ENCODE data around the gene C1orf94.

Gene C1orf94

DNA sequence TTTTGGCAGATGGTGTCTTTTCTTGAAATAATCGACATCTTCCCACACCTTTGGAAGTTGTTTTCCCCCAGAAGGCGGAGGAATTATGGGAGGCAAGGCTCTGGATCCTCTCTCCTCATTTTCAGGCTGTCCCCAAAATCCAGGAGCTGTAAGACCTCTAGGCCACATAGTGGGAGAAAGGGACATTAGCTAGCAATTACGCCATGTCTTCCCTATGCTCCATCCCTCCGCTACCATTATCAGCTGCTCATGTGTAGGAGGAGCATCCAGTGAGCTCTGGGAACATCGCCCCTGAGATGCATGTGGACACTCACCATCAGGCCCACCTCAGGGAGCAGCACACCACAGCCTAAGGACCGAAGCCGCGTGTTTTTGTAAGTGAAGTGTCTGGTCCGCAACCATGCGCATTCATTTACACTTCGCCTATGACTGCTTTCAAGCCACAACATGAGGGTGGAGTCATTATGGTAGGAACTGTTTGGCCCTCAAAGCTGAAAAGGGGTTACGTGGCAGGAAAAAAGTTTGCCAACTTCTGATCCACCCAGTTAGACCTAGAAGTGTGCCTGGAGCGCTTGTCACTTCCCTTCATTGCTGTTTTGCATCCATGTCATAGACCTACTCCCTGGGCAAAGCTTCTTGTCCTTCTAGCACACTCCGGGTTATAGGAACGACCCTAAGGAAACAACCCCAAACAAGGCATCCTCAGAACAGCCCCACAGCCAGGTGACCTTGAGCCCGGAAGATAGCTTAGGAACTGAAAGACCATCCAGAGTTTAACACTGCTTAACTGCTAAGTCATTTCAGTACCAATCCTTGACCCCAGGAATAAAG lies 85.5 kb downstream of the C1orf94 start:
- no peak overlapping the region for H3K4me3 ChIP-seq (ENCODE audit: low read length)
- DNase-seq (ENCODE audit: low read depth) = no peak
- TF ChIP-seq, protein P1, sequence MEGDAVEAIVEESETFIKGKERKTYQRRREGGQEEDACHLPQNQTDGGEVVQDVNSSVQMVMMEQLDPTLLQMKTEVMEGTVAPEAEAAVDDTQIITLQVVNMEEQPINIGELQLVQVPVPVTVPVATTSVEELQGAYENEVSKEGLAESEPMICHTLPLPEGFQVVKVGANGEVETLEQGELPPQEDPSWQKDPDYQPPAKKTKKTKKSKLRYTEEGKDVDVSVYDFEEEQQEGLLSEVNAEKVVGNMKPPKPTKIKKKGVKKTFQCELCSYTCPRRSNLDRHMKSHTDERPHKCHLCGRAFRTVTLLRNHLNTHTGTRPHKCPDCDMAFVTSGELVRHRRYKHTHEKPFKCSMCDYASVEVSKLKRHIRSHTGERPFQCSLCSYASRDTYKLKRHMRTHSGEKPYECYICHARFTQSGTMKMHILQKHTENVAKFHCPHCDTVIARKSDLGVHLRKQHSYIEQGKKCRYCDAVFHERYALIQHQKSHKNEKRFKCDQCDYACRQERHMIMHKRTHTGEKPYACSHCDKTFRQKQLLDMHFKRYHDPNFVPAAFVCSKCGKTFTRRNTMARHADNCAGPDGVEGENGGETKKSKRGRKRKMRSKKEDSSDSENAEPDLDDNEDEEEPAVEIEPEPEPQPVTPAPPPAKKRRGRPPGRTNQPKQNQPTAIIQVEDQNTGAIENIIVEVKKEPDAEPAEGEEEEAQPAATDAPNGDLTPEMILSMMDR (conservative IDR thresholded peaks at IDR 0.05; ENCODE audit: low read length) = no peak

GRCh38 chr1:34262921-34263320 lies 86.2 kb downstream of the C1orf94 start:
- no peak overlapping the region for H3K4me3 ChIP-seq (ENCODE audit: low read length)
- DNase-seq (ENCODE audit: low read depth) = no peak
- TF ChIP-seq, protein P1 (conservative IDR thresholded peaks at IDR 0.05; ENCODE audit: low read length) = no peak

- no peak overlapping the region for H3K4me3 ChIP-seq (ENCODE audit: low read length)
- peak; percentile 57 for DNase-seq (ENCODE audit: low read depth)
- TF ChIP-seq, protein P1 (conservative IDR thresholded peaks at IDR 0.05; ENCODE audit: low read length) = no peak
Observed at GRCh38 chr1:34263406-34263805, 86.7 kb downstream of the C1orf94 start.

GRCh38 chr1:34265396-34265795 lies 88.7 kb downstream of the C1orf94 start:
- no peak for DNase-seq (ENCODE audit: low read depth)
- TF ChIP-seq, protein P1 (conservative IDR thresholded peaks at IDR 0.05; ENCODE audit: low read length) = no peak
- no peak overlapping the region for H3K4me3 ChIP-seq (ENCODE audit: low read length)

DNA sequence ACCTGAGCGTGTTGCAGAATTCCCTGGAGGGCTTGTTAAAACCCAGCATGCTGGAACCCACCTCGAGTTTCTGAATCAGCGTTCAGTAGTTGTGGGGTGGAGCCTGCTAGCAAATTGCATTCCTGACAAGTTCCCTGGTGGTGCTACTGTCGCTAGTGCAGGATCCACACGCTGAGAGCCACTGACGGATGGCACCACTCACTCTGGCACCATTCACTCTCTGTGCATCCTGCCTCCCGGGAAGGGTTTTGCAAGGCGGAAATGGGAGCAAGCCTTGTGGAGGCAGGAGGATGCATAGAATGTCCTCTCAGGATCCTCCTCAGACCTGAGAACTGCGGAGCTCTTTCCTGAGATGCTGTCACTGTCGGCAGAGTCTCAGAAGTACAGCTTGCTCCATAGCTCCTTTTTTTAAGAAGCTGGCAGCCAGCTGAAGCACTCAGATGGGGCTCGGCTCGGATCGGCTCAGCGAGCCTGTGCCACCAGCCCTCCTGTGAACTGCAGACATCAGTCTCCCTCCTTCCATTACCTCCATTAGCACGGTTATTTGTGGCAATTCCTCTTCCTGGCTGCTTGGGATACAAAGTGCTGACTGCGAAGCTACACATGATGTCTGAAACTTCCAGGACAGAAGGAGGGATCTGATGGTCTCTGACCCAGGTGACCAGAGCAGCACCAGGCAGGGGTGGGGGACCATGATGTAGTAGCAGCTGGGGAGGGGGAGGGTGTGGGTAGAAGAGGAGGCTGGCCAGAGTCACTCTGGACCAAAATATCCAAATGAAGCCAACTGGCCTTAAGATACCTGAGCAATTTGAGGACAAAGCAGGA lies 89.6 kb downstream of the C1orf94 start:
- no peak overlapping the region for H3K4me3 ChIP-seq (ENCODE audit: low read length)
- DNase-seq (ENCODE audit: low read depth) = peak; percentile 12
- TF ChIP-seq, protein P1 (conservative IDR thresholded peaks at IDR 0.05; ENCODE audit: low read length) = no peak

GRCh38 chr1:34267326-34267725 lies 90.6 kb downstream of the C1orf94 start:
- TF ChIP-seq, protein P1 (conservative IDR thresholded peaks at IDR 0.05; ENCODE audit: low read length) = no peak
- H3K4me3 ChIP-seq (ENCODE audit: low read length) = no peak overlapping the region
- peak; percentile 21 for DNase-seq (ENCODE audit: low read depth)
